IMR-90 (cell line): ENCODE data around the gene SCTR. TPM values are rescaled to one million over a fixed set of nuclear protein-coding genes. Genes with fewer than 3 reads are reported as not detected.

Source experiments
- ATAC-seq: fragments of 200-7000 bp; cut with Tn5 transposase; 2 replicates; pipeline ENCODE4 v1.9.1; 2020; ENCODE audit warnings: low read depth, mild to moderate bottlenecking, moderate library complexity
- BruUV-seq: library from RNA; stranded (reverse); fragments of 400-500 nt; replicated peaks from 2 replicates; lab custom pipeline; 2021; lab: Mats Ljungman, UMichigan
- CTCF ChIA-PET: fragments of 300-600 bp; formaldehyde crosslinking; extraction: SDS; loops from one replicate; lab custom pipeline; 2021; ENCODE audit warnings: antibody characterized with exemption; lab: Yijun Ruan, JAX
- POLR2A ChIA-PET: fragments of 300-600 bp; sonication (Branson Sonifier 250); formaldehyde crosslinking; loops from one replicate; lab custom pipeline; 2022; ENCODE audit warnings: antibody characterized with exemption; ENCODE audit not compliant: unreplicated experiment; lab: Charles Lee
- DNase-seq: peaks from one replicate; pipeline ENCODE4 v3.0.0; 2013
- H2AFZ ChIP-seq: replicated peaks from 2 replicates; pipeline ENCODE3; 2013; ENCODE audit warnings: low read length, mild to moderate bottlenecking; ENCODE audit not compliant: poor library complexity
- H2AK5ac ChIP-seq: 2 replicates; pipeline ENCODE4 v1.6.1; 2013; ENCODE audit warnings: low read depth, low read length, inconsistent platforms
- H2AK9ac ChIP-seq: replicated peaks from 2 replicates; pipeline ENCODE3; 2013; ENCODE audit warnings: mild to moderate bottlenecking, low read depth, low read length, moderate library complexity; ENCODE audit not compliant: poor library complexity
- H2BK120ac ChIP-seq: 2 replicates; pipeline ENCODE4 v1.6.1; 2013; ENCODE audit warnings: low read depth, low read length, inconsistent platforms
- H2BK15ac ChIP-seq: 3 replicates; pipeline ENCODE4 v1.6.1; 2013; ENCODE audit warnings: low read depth, low read length, inconsistent platforms
- H2BK20ac ChIP-seq: 2 replicates; pipeline ENCODE4 v1.6.1; 2013; ENCODE audit warnings: low read depth, mild to moderate bottlenecking, inconsistent platforms, low read length, moderate library complexity
- H2BK5ac ChIP-seq: 2 replicates; pipeline ENCODE4 v1.6.1; 2013; ENCODE audit warnings: mild to moderate bottlenecking, low read depth, low read length, inconsistent platforms; ENCODE audit not compliant: poor library complexity, severe bottlenecking
- H3K14ac ChIP-seq: replicated peaks from 2 replicates; pipeline ENCODE4 v1.6.1; 2013; ENCODE audit warnings: low read depth, low read length, inconsistent platforms
- H3K18ac ChIP-seq: 2 replicates; pipeline ENCODE4 v1.6.1; 2013; ENCODE audit warnings: low read depth, low read length, control low read depth
- H3K23ac ChIP-seq: 2 replicates; pipeline ENCODE4 v1.6.1; 2013; ENCODE audit warnings: low read depth, low read length, inconsistent platforms
- H3K27ac ChIP-seq: 2 replicates; pipeline ENCODE4 v1.5.1; 2013; ENCODE audit warnings: mild to moderate bottlenecking, control low read depth, low read length; ENCODE audit not compliant: insufficient read depth
- H3K27me3 ChIP-seq: 2 replicates; pipeline ENCODE4 v1.6.1; 2013; ENCODE audit warnings: low read length; ENCODE audit not compliant: control insufficient read depth, insufficient read depth
- H3K36me3 ChIP-seq: 2 replicates; pipeline ENCODE4 v1.6.1; 2013; ENCODE audit warnings: low read length, mixed read lengths; ENCODE audit not compliant: control insufficient read depth, insufficient read depth
- H3K4ac ChIP-seq: 2 replicates; pipeline ENCODE4 v1.6.1; 2013; ENCODE audit warnings: low read depth, low read length, inconsistent platforms
- H3K4me1 ChIP-seq: 2 replicates; pipeline ENCODE4 v1.6.1; 2013; ENCODE audit warnings: low read length, mixed read lengths; ENCODE audit not compliant: control insufficient read depth, insufficient read depth
- H3K4me2 ChIP-seq: 2 replicates; pipeline ENCODE4 v1.6.1; 2013; ENCODE audit warnings: low read depth, mild to moderate bottlenecking, control low read depth, low read length, moderate library complexity
- H3K4me3 ChIP-seq: 2 replicates; pipeline ENCODE4 v1.5.1; 2013; ENCODE audit warnings: low read depth, mild to moderate bottlenecking, control low read depth, low read length, moderate library complexity; ENCODE audit not compliant: insufficient read depth
- H3K56ac ChIP-seq: 2 replicates; pipeline ENCODE4 v1.6.1; 2013; ENCODE audit warnings: low read length, inconsistent platforms; ENCODE audit not compliant: insufficient read depth; ENCODE audit errors: extremely low read depth
- H3K79me1 ChIP-seq, 2 experiments: 2 replicates each; pipeline ENCODE4 v1.6.1; 2013; ENCODE audit warnings: low read length in 2 of 2, inconsistent platforms in 1 of 2, low read depth in 1 of 2
- H3K9ac ChIP-seq: 2 replicates; pipeline ENCODE4 v1.6.1; 2013; ENCODE audit warnings: low read depth, low read length, control low read depth
- H3K9me1 ChIP-seq: 2 replicates; pipeline ENCODE4 v1.6.1; 2013; ENCODE audit warnings: low read length, inconsistent platforms; ENCODE audit not compliant: insufficient read depth
- H3K9me3 ChIP-seq: 2 replicates; pipeline ENCODE4 v1.6.1; 2013; ENCODE audit warnings: low read length; ENCODE audit not compliant: control insufficient read depth, insufficient read depth
- H4K20me1 ChIP-seq: 2 replicates; pipeline ENCODE4 v1.6.1; 2013; ENCODE audit warnings: low read length, inconsistent platforms; ENCODE audit not compliant: insufficient read depth
- H4K5ac ChIP-seq: 2 replicates; pipeline ENCODE4 v1.6.1; 2013; ENCODE audit warnings: mild to moderate bottlenecking, low read depth, low read length, control low read depth
- H4K8ac ChIP-seq, 2 experiments: 2 replicates each; pipeline ENCODE4 v1.6.1; 2013; ENCODE audit warnings: low read depth in 2 of 2, low read length in 2 of 2, control low read depth in 1 of 2, inconsistent platforms in 1 of 2
- H4K91ac ChIP-seq: 2 replicates; pipeline ENCODE4 v1.6.1; 2013; ENCODE audit warnings: low read depth, low read length, inconsistent platforms; ENCODE audit not compliant: insufficient read depth
- CHD1 ChIP-seq: IDR thresholded peaks from 2 replicates; pipeline ENCODE4 v1.6.1; 2012; ENCODE audit warnings: low read depth, low read length, improper control_type of control experiment
- FOS ChIP-seq: fragments of 150-350 bp; IDR thresholded peaks from 2 replicates; pipeline ENCODE4 v1.6.1; 2016; ENCODE audit warnings: low read depth, low read length
- MAFK ChIP-seq: IDR thresholded peaks from 2 replicates; pipeline ENCODE4 v1.6.1; 2012; ENCODE audit warnings: low read depth, low read length, improper control_type of control experiment
- MAZ ChIP-seq: IDR thresholded peaks from 2 replicates; pipeline ENCODE4 v1.6.1; 2012; ENCODE audit warnings: low read depth, mild to moderate bottlenecking, low read length, improper control_type of control experiment, moderate library complexity, borderline replicate concordance
- MXI1 ChIP-seq: IDR thresholded peaks from 2 replicates; pipeline ENCODE4 v1.6.1; 2012; ENCODE audit warnings: low read depth, mild to moderate bottlenecking, low read length, moderate library complexity, borderline replicate concordance
- NFE2L2 ChIP-seq: fragments of 150-350 bp; IDR thresholded peaks from 2 replicates; pipeline ENCODE4 v1.6.1; 2016; ENCODE audit warnings: low read depth, mild to moderate bottlenecking, low read length
- WGBS, 2 experiments: methylation state at CpG; one replicate each; pipeline versions ENCODE4 v1.1.5 to v1.1.7; 2013; ENCODE audit warnings: missing lambda C conversion rate in 2 of 2; ENCODE audit not compliant: insufficient read length in 1 of 2; ENCODE audit errors: extremely low coverage in 2 of 2; 5-methylcytosine and 5-hydroxymethylcytosine counted together
- dilution Hi-C: fragments of 300-500 bp; cut with HindIII; formaldehyde crosslinking; loops from one replicate; pipeline ENCODE4 v1.14.3; 2018; ENCODE audit warnings: low sequenced_read_pairs; ENCODE audit not compliant: unreplicated experiment
- in situ Hi-C: fragments of 300-500 bp; cut with MboI; formaldehyde crosslinking; loops from 3 replicates; pipeline ENCODE4 v1.14.3; 2019; ENCODE audit warnings: low sequenced_read_pairs, inconsistent platforms, mixed read lengths
- intact Hi-C: fragments of 100-400 bp; cut with micrococcal nuclease; formaldehyde crosslinking; loops from 2 replicates; pipeline ENCODE4 v1.10.0; 2022
- polyA plus RNA-seq, 3 experiments: library from polyadenylated mRNA; depleted of rRNA; stranded (reverse); fragments of >200 nt; gene quantifications; 2 replicates each; pipeline ENCODE4 v1.2.3, GENCODE V29; 2012; ENCODE audit warnings: low replicate concordance in 1 of 3
- total RNA-seq: library from RNA; depleted of rRNA; stranded (reverse); fragments of >200 nt; gene quantifications from 2 replicates; pipeline ENCODE4 v1.2.3, GENCODE V29; 2012
- TF ChIP-seq, protein P1 (sequence below): fragments of 150-350 bp; IDR thresholded peaks from 2 replicates; pipeline ENCODE4 v1.6.1; 2016; ENCODE audit warnings: low read depth, mild to moderate bottlenecking, low read length, moderate library complexity, borderline replicate concordance

Gene SCTR
- total and polyA plus RNA-seq, 2 of the 4 experiments (the other 2 are of a cell fraction), result not detected

DNA sequence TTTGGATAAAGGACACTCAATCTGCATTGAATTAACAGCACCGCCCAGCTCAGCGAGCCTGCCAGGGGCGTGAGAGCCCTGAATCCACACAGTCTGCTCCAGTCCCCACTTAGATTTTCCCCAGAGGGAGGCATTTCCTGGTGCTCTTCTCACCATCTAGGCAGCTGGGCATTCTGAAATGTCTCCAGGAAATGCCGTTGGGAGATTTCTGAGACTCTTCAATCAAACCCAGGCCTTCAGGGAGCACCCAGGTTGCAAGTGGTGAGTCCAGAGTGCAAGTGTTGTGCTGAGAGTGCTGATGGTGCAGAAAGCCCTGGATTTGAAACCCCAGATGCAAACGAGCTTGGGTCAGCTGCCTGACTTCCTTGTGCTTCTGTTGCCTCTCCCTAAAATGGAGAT is 116.1 kb downstream of the SCTR start:
- Histone ChIP-seq H3K9me1 (no peaks in the 10 kb centered on the region), H3K4ac (no peak overlapping the region), H4K5ac (no peak overlapping the region), H2BK5ac (no peak overlapping the region), H3K4me3 (no peak overlapping the region), H3K23ac (no peak overlapping the region), H3K27me3 (no peaks in the 10 kb centered on the region; the same call in 1 of the 2 replicates), H2BK20ac (no peak overlapping the region), H3K4me2 (no peak overlapping the region), H3K4me1 (no peaks in the 10 kb centered on the region), H2BK15ac (no peak overlapping the region), H2AFZ (no peak overlapping the region), H3K27ac (no peak overlapping the region), H4K91ac (no peak overlapping the region), H3K36me3 (no peaks in the 10 kb centered on the region), H3K18ac (no peak overlapping the region), H3K14ac (no peak overlapping the region), H3K79me1 (no peaks in the 10 kb centered on the region), H3K56ac (no peak overlapping the region), H4K20me1 (no peaks in the 10 kb centered on the region), H2AK9ac (no peak overlapping the region), H2BK120ac (no peak overlapping the region), H2AK5ac (no peak overlapping the region), H3K9ac (no peak overlapping the region), H4K8ac (no peak overlapping the region), H3K9me3 (no peaks in the 10 kb centered on the region)
- intact Hi-C loops (loop anchor here (5.0 kb wide), 1 partner anchor 396 kb away; no protein-coding TSS in a partner anchor), dilution Hi-C loops (no loop called here), in situ Hi-C loops (no loop called here)
- no TSS peak for BruUV-seq
- DNase-seq (no peak), ATAC-seq (no peak)
- CTCF ChIA-PET, result interaction anchor here (0.6 kb wide), 1 partner anchor 1700 kb away, joined by 3 read pairs; no protein-coding TSS in a partner anchor
- POLR2A ChIA-PET, result no interaction called here
- TF ChIP-seq MAZ (no peak), MXI1 (no peak), CHD1 (no peak), FOS (no peak), MAFK (no peak), NFE2L2 (no peak)
- TF ChIP-seq, protein P1, sequence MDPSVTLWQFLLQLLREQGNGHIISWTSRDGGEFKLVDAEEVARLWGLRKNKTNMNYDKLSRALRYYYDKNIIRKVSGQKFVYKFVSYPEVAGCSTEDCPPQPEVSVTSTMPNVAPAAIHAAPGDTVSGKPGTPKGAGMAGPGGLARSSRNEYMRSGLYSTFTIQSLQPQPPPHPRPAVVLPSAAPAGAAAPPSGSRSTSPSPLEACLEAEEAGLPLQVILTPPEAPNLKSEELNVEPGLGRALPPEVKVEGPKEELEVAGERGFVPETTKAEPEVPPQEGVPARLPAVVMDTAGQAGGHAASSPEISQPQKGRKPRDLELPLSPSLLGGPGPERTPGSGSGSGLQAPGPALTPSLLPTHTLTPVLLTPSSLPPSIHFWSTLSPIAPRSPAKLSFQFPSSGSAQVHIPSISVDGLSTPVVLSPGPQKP, result no peak
- whole genome bisulfite sequencing, 2 experiments, result no CpG with 5 or more reads among the region's 5 CpGs
